ENCODE results near the gene ZNF546. TPM values are rescaled to one million over a fixed set of nuclear protein-coding genes. Genes with fewer than 3 reads are reported as not detected.

The ZNF546 gene
- total RNA-seq, 1 experiment from 2014 or later = 2.9 TPM

GRCh38 chr19:39969681-39970424 is 27.0 kb upstream of the ZNF546 start:
- H3K4me1 ChIP-seq (replicated peaks) = peaks cover 7% of the 10 kb centered on the region
- H3K36me3 ChIP-seq = peaks cover 37% of the 10 kb centered on the region
- H3K27me3 ChIP-seq (replicated peaks) = no peaks in the 10 kb centered on the region
- no peaks in the 10 kb centered on the region for H3K9me3 ChIP-seq (replicated peaks)
- DNase-seq (ENCODE audit: low read depth in 1 of 2, low spot score in 2 of 2) = no peak
- peak overlapping the region; percentile 67 for H3K4me3 ChIP-seq
- no peak overlapping the region; the same call in 1 of the 2 replicates for H3K27ac ChIP-seq

DNA sequence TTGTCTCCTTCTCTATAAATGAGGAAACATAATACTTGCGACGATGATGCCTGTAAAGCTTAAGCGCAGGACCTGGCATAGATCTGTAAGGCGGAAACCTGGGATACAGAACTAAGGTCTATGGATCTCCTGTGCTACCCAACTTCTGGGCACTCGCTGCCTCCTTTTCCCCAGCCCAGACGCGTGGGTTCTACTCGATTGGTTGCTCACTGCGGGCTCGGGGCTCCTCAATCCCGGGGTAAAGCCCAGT is 26.5 kb upstream of the ZNF546 start:
- Histone ChIP-seq H3K36me3 (peaks cover 40% of the 10 kb centered on the region), H3K27ac (peak overlapping the region; percentile 58), H3K9me3 (replicated peaks) (no peaks in the 10 kb centered on the region), H3K27me3 (replicated peaks) (no peaks in the 10 kb centered on the region), H3K4me1 (replicated peaks) (peaks cover 7% of the 10 kb centered on the region), H3K4me3 (peak overlapping the region; percentile 67)
- no peak for DNase-seq (ENCODE audit: low read depth in 1 of 2, low spot score in 2 of 2)

DNA sequence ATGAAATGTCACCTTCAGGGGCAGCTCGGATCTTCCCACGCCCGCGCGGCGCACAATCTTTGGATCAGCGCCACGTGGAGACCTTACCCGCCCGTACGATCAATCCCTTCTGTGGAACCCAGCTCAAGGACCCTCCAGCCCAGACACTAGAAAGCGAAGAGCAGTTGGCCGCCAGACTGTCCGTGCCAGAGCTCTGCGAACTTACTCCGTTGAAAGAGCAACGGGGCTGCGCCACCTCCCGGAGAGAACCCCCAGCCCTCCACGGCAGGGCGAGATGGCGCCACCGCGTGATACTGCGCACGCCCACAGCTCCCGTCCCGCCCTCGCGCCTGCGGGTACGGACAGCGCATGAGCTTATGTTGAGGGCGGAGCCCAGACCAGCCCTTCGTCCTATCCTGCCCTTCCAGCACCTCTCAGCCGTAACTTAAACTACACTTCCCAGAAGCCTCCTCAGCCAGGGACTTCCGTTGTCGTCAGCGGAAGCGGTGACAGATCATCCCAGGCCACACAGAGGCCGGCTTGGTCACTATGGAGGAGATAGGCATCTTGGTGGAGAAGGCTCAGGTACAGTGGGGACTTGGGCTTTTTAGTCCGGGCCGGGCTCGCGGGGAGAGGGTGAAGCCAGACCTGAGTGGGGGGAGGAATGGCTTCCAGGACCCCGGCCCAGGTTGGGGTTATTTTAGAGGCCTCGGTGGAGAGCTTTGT is 26.0 kb upstream of the ZNF546 start, which contains the start of gene PSMC4:
Gene PSMC4, plus strand, starts transcription at position 491 of the 705 bp plus-strand sequence. Its CDS starts 38 bp downstream, at position 529.
- Histone ChIP-seq H3K27ac (peak within 1 kb of the TSS; percentile 77), H3K27me3 (replicated peaks) (no peaks in the 10 kb centered on the region), H3K4me3 (peak within 1 kb of the TSS; percentile 67), H3K4me1 (replicated peaks) (peaks cover 7% of the 10 kb centered on the region), H3K9me3 (replicated peaks) (no peaks in the 10 kb centered on the region), H3K36me3 (peaks cover 45% of the 10 kb centered on the region)
- DNase-seq (ENCODE audit: low read depth in 1 of 2, low spot score in 2 of 2) = peak; percentile 96 to 98

- Histone ChIP-seq H3K9me3 (replicated peaks) (no peaks in the 10 kb centered on the region), H3K4me1 (replicated peaks) (peaks cover 7% of the 10 kb centered on the region), H3K36me3 (peaks cover 47% of the 10 kb centered on the region), H3K27ac (peak overlapping the region; percentile 77), H3K4me3 (peak overlapping the region; percentile 67), H3K27me3 (replicated peaks) (no peaks in the 10 kb centered on the region)
- DNase-seq (ENCODE audit: low read depth in 1 of 2, low spot score in 2 of 2) = no peak
Observed at GRCh38 chr19:39971380-39972035, 25.4 kb upstream of the ZNF546 start.

- peaks cover 77% of the 10 kb centered on the region for H3K36me3 ChIP-seq
- DNase-seq (ENCODE audit: low read depth in 1 of 2, low spot score in 2 of 2) = no peak
- H3K27me3 ChIP-seq (replicated peaks) = no peaks in the 10 kb centered on the region
- H3K4me1 ChIP-seq (replicated peaks) = peaks cover 7% of the 10 kb centered on the region
- no peaks in the 10 kb centered on the region for H3K9me3 ChIP-seq (replicated peaks)
- H3K4me3 ChIP-seq = no peak overlapping the region
- no peak overlapping the region for H3K27ac ChIP-seq
Observed at GRCh38 chr19:39974377-39975155, 22.3 kb upstream of the ZNF546 start.

GRCh38 chr19:39982883-39983282 is 14.0 kb upstream of the ZNF546 start:
- Histone ChIP-seq H3K36me3 (peaks cover 58% of the 10 kb centered on the region), H3K4me3 (no peak overlapping the region), H3K27ac (no peak overlapping the region), H3K9me3 (replicated peaks) (peaks cover 11% of the 10 kb centered on the region), H3K4me1 (replicated peaks) (no peaks in the 10 kb centered on the region), H3K27me3 (replicated peaks) (no peaks in the 10 kb centered on the region)
- DNase-seq (ENCODE audit: low read depth in 1 of 2, low spot score in 2 of 2) = no peak

DNA sequence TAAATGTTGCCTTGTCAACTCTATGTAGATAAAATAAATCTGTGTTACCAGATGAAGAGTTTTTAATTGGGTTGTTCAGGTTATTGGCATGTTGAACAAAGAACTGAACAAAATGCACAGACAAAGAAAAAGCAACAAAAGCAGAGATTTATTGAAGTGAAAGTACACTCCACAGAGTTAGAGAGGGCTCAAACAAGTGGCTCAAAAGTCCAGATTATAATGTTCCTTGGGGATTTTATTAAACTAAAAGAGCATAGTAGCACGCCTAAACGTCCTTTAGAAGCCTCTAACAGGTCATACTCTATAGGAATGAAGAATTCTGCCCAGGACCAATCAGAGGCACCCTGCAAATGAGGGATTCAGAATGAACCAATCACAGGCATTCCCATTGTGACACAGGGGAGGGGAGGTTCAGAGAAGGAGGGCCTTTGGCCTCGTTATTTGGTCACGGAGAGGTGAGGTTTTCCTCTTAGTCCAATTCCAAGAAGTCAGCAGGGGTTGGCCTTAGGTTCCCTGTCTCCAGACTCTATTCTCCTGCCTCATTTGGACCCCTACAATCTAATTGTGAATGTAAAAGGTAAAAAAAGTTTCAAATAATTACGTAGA is 13.1 kb upstream of the ZNF546 start:
- no peak overlapping the region for H3K27ac ChIP-seq
- H3K4me3 ChIP-seq = no peak overlapping the region
- H3K27me3 ChIP-seq (replicated peaks) = no peaks in the 10 kb centered on the region
- no peaks in the 10 kb centered on the region for H3K4me1 ChIP-seq (replicated peaks)
- peaks cover 49% of the 10 kb centered on the region for H3K36me3 ChIP-seq
- DNase-seq (ENCODE audit: low read depth in 1 of 2, low spot score in 2 of 2) = no peak
- H3K9me3 ChIP-seq (replicated peaks) = peaks cover 11% of the 10 kb centered on the region

DNA sequence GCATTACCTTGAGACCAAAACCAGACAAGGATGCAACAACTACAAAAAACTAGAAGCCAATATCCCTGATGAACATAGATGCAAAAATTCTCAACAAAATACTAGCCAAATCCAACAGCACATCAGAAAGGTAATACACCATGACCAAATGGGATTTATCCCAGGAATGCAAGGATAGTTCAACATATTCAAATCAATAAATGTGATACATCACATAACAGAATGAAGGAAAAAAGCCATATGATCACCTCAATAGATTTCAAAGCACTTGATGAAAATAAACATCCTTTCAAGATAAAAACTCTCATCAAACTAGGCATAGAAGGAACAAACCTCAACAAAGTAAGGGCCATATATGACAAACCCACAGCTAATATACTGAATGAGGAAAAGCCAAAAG is 10.2 kb upstream of the ZNF546 start:
- H3K4me3 ChIP-seq = no peak overlapping the region
- H3K4me1 ChIP-seq (replicated peaks) = no peaks in the 10 kb centered on the region
- DNase-seq (ENCODE audit: low read depth in 1 of 2, low spot score in 2 of 2) = no peak
- H3K9me3 ChIP-seq (replicated peaks) = peaks cover 11% of the 10 kb centered on the region
- H3K27ac ChIP-seq = no peak overlapping the region
- peaks cover 24% of the 10 kb centered on the region for H3K36me3 ChIP-seq
- H3K27me3 ChIP-seq (replicated peaks) = no peaks in the 10 kb centered on the region

DNA sequence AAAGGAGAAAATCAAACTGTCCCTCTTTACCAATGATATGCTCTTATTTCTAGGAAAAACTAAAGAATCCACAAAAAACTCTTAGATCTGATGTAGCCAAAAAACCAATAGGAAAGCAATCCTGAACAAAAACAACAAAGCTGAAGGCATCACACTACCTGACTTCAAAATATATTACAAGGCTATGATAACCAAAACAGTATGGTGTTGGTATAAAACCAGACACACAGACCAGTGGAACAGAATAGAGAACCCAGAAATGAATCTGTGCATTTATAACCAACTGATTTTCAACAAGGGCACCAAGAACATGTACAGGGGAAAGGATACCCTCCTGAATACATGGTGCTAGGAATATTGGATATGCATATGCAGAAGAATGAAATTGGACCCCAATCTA is 9.7 kb upstream of the ZNF546 start:
- Histone ChIP-seq H3K9me3 (replicated peaks) (peaks cover 11% of the 10 kb centered on the region), H3K27ac (no peak overlapping the region), H3K27me3 (replicated peaks) (no peaks in the 10 kb centered on the region), H3K36me3 (peaks cover 20% of the 10 kb centered on the region), H3K4me3 (no peak overlapping the region), H3K4me1 (replicated peaks) (no peaks in the 10 kb centered on the region)
- DNase-seq (ENCODE audit: low read depth in 1 of 2, low spot score in 2 of 2) = no peak

GRCh38 chr19:39987596-39987995 is 9.3 kb upstream of the ZNF546 start:
- H3K4me3 ChIP-seq = no peak overlapping the region
- H3K9me3 ChIP-seq (replicated peaks) = peaks cover 11% of the 10 kb centered on the region
- no peak overlapping the region for H3K27ac ChIP-seq
- H3K36me3 ChIP-seq = peaks cover 16% of the 10 kb centered on the region
- no peaks in the 10 kb centered on the region for H3K4me1 ChIP-seq (replicated peaks)
- no peaks in the 10 kb centered on the region for H3K27me3 ChIP-seq (replicated peaks)
- DNase-seq (ENCODE audit: low read depth in 1 of 2, low spot score in 2 of 2) = no peak

DNA sequence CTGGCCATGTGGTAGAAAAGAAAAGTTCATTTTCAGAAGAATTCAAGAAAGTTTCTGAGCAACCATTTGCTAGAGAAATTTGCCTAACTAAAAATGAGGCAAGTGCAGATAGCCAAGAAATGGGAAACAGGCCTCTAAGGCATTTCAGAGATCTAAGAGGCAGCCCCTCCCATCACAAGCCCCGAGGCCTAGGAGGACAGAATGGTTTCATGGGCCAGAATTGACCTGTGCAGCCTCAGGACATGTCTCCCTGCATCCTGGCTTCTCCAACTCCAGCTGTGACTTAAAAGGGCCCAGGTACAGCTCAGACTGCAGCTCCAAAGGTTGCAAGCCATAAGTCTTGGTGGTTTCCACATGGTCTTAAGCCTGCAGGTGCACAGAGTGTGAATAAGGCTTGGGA is 3.3 kb upstream of the ZNF546 start:
- Histone ChIP-seq H3K9me3 (replicated peaks) (0 out of 2 replicates have a peak, but pooled peaks cover 8% of the 10 kb centered on the region), H3K4me1 (replicated peaks) (peaks cover 8% of the 10 kb centered on the region), H3K27ac (no peak overlapping the region), H3K27me3 (replicated peaks) (no peaks in the 10 kb centered on the region), H3K4me3 (no peak overlapping the region), H3K36me3 (peaks cover 8% of the 10 kb centered on the region; the same call in 1 of the 2 replicates)
- no peak for DNase-seq (ENCODE audit: low read depth in 1 of 2, low spot score in 2 of 2)

DNA sequence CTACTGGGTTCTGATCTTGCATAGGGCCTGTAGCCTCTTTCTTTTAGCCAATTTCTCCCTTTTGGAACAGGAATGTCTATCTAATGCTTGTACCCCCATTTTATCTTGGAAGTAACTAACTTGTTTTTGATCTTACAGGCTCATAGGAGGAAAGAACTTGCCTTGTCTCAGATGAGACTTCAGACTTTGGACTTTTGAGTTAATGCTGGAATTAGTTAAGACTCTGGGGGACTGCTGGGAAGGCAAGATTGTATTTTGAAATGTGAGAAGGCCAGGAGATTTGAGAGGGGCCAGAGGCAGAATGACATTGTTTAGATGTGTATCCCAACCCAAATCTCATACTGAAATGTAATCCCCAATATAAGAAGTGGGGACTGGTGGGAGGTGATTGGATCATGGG is 2.5 kb upstream of the ZNF546 start:
- no peak for DNase-seq (ENCODE audit: low read depth in 1 of 2, low spot score in 2 of 2)
- H3K4me1 ChIP-seq (replicated peaks) = peaks cover 8% of the 10 kb centered on the region
- no peak overlapping the region for H3K27ac ChIP-seq
- H3K36me3 ChIP-seq = 0 out of 2 replicates have a peak, but pooled peaks cover 5% of the 10 kb centered on the region
- H3K9me3 ChIP-seq (replicated peaks) = 0 out of 2 replicates have a peak, but pooled peaks cover 8% of the 10 kb centered on the region
- no peak overlapping the region for H3K4me3 ChIP-seq
- H3K27me3 ChIP-seq (replicated peaks) = no peaks in the 10 kb centered on the region

GRCh38 chr19:39995794-39996193 is 1.1 kb upstream of the ZNF546 start:
- H3K4me3 ChIP-seq = peak overlapping the region; percentile 51
- H3K27ac ChIP-seq = no peak overlapping the region
- H3K36me3 ChIP-seq = 0 out of 2 replicates have a peak, but pooled peaks cover 5% of the 10 kb centered on the region
- peaks cover 8% of the 10 kb centered on the region for H3K4me1 ChIP-seq (replicated peaks)
- DNase-seq (ENCODE audit: low read depth in 1 of 2, low spot score in 2 of 2) = no peak
- H3K9me3 ChIP-seq (replicated peaks) = 0 out of 2 replicates have a peak, but pooled peaks cover 8% of the 10 kb centered on the region
- H3K27me3 ChIP-seq (replicated peaks) = no peaks in the 10 kb centered on the region

Data from SJSA1 (cell line).